Nephron (organoid): ENCODE results near the gene SMCO2.

Experiments
- H3K27ac Mint-ChIP-seq, 3 experiments: 2 replicates each; pipeline ENCODE4 v1.8.0; 2020; ENCODE audit warnings: mixed read lengths in 3 of 3, mild to moderate bottlenecking in 2 of 3, moderate library complexity in 1 of 3
- H3K27me3 Mint-ChIP-seq: 2 replicates; pipeline ENCODE4 v1.8.0; 2021; ENCODE audit warnings: low read depth, mild to moderate bottlenecking, moderate library complexity, mixed read lengths
- H3K36me3 Mint-ChIP-seq: 2 replicates; pipeline ENCODE4 v1.8.0; 2020; ENCODE audit warnings: low read depth, mixed read lengths
- H3K4me1 Mint-ChIP-seq: 2 replicates; pipeline ENCODE4 v1.8.0; 2020; ENCODE audit warnings: mixed read lengths
- H3K4me3 Mint-ChIP-seq, 3 experiments: 2 replicates each; pipeline ENCODE4 v1.8.0; 2020; ENCODE audit warnings: mild to moderate bottlenecking in 3 of 3, mixed read lengths in 3 of 3, moderate library complexity in 2 of 3
- H3K9me3 Mint-ChIP-seq: 2 replicates; pipeline ENCODE4 v1.8.0; 2020; ENCODE audit warnings: mixed read lengths
- TF ChIP-seq, protein P1 (sequence below), 3 experiments: fragments of 200-600 bp; sonication (generic); IDR thresholded peaks; one replicate each; pipeline ENCODE4 v1.5.0; 2021; ENCODE audit warnings: antibody characterized with exemption in 3 of 3; ENCODE audit not compliant: unreplicated experiment in 3 of 3

The SMCO2 gene

DNA sequence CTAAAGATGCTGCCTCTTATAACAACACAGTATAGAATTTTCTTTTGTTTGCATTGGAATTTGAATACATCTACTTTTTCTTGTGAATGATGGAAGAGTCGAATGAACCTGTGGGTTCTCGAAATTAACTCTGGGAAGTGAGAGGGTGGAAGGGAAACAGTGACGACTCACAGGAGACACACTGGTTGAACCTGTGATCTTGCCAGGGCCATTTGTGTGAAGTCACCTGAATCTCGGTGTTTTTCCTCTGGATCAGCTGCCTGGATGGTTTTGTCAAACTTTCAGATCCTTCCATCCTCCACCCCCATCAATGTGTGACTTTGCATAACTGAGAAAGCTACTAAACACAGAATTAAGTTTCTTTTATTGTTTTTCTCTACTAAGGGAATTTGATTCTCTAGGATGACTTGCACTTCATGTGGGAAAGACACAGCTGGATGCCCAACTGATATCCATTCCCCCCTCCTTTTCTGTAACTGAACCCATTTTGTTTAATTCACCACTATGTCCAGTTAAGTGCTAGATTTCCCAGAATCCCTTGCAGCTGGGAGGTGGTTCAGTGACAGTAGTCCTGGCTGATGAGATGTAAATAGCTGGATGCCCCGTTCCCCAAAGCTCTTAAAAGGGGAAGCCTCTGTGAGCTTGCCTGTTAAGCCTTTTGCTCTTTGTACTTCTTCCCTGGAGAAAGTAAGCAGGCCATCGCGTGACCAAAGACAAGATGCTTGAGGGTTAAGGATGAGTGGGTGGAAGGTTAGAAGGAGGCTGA, 83.8 kb downstream of the SMCO2 start:
- peaks cover 51% of the 10 kb centered on the region for H3K4me1 Mint-ChIP-seq
- H3K27me3 Mint-ChIP-seq, result no peaks in the 10 kb centered on the region
- H3K27ac Mint-ChIP-seq, result peak overlapping the region in 1 of 3 experiments; percentile 57
- no peak overlapping the region for H3K4me3 Mint-ChIP-seq
- H3K9me3 Mint-ChIP-seq, result peaks cover 2% of the 10 kb centered on the region
- TF ChIP-seq, protein P1, sequence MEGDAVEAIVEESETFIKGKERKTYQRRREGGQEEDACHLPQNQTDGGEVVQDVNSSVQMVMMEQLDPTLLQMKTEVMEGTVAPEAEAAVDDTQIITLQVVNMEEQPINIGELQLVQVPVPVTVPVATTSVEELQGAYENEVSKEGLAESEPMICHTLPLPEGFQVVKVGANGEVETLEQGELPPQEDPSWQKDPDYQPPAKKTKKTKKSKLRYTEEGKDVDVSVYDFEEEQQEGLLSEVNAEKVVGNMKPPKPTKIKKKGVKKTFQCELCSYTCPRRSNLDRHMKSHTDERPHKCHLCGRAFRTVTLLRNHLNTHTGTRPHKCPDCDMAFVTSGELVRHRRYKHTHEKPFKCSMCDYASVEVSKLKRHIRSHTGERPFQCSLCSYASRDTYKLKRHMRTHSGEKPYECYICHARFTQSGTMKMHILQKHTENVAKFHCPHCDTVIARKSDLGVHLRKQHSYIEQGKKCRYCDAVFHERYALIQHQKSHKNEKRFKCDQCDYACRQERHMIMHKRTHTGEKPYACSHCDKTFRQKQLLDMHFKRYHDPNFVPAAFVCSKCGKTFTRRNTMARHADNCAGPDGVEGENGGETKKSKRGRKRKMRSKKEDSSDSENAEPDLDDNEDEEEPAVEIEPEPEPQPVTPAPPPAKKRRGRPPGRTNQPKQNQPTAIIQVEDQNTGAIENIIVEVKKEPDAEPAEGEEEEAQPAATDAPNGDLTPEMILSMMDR (IDR thresholded peaks at IDR 0.05; ENCODE audit: unreplicated experiment in 3 of 3), result no peak
- peaks cover 16% of the 10 kb centered on the region for H3K36me3 Mint-ChIP-seq

DNA sequence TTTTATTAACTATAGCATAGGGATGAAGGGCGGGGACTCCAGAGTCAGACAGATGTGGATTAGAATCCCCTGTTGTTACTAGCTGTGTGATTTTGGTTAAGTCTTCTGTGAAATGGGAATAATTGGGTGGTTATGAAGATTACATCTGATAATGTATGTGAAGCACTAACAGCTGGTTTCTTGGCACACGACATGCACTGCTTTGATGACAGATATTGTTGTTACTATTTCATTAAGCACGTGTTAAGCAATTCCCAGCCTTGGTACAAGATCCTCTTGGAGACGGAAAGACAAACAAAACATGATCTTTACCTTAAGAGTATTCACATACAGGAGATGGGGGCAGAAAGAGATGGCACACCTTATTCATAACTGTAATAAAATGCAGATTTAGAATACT, 85.4 kb downstream of the SMCO2 start:
- H3K4me3 Mint-ChIP-seq, result no peak overlapping the region

DNA sequence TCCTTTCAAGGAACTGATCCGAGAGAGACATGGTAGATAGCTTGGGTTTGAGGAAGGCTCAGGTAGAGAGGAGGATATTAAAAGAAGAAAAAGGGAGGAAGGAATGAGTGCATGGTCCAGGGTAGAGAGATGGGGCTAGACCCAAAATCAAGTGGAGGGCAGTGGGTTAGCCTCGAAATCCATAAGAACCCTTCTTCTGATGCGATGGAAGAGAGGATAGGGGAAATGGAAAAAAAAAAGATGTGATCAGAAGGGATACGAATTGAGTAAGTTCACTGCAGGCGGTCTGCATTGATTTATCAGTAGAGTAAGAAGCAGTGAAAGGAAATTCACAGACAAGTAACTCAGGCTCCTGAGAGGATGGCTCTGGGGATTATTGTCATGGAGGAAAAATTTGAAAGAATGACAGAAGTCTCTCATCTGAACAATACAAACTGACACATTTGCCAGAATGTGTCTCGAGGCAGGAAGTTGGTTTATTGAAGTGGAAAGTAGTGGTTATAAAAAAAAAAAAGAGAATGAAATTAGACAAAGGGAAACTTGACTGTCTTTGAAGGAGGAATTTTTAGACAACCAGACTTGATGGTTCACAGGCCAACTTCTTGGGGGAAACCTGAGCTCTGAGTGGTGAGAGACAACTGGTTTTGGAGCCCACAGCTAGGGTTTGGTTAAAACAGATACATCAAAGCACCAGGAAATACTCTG, 87.7 kb downstream of the SMCO2 start:
- Mint-ChIP-seq H3K27me3 (no peaks in the 10 kb centered on the region), H3K4me1 (peaks cover 47% of the 10 kb centered on the region), H3K27ac (peak overlapping the region in 2 of 3 experiments; percentile 8 to 19), H3K4me3 (no peak overlapping the region), H3K9me3 (peaks cover 2% of the 10 kb centered on the region), H3K36me3 (peaks cover 36% of the 10 kb centered on the region)
- TF ChIP-seq, protein P1 (IDR thresholded peaks at IDR 0.05; ENCODE audit: unreplicated experiment in 3 of 3), result no peak

More for the DNA sequence above, 85.4 kb downstream of the SMCO2 start:
- H3K9me3 Mint-ChIP-seq, result peaks cover 2% of the 10 kb centered on the region
- H3K27me3 Mint-ChIP-seq, result no peaks in the 10 kb centered on the region
- TF ChIP-seq, protein P1 (IDR thresholded peaks at IDR 0.05; ENCODE audit: unreplicated experiment in 3 of 3), result no peak
- peaks cover 30% of the 10 kb centered on the region for H3K36me3 Mint-ChIP-seq
- peaks cover 46% of the 10 kb centered on the region for H3K4me1 Mint-ChIP-seq
- H3K27ac Mint-ChIP-seq, result no peak overlapping the region

DNA sequence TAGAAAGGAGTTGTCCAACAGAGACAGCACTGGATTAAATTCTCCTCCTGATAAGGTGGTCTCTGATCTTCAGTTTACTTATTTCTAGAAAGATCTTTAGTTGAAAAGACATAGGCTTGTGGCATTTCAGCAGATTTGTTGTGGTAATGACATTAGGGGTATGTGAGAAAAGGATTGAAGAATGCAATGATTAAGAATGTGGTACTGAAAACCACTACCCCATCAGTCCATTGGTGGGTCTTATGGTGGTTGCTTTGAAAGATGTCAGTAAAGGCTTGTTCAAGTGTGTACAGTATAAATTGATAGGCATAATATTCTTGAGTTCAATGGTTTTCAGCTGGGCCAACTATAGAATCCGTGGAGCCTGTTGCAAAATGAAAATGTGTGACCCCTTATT, 88.2 kb downstream of the SMCO2 start:
- peaks cover 49% of the 10 kb centered on the region for H3K4me1 Mint-ChIP-seq
- TF ChIP-seq, protein P1 (IDR thresholded peaks at IDR 0.05; ENCODE audit: unreplicated experiment in 3 of 3), result no peak

DNA sequence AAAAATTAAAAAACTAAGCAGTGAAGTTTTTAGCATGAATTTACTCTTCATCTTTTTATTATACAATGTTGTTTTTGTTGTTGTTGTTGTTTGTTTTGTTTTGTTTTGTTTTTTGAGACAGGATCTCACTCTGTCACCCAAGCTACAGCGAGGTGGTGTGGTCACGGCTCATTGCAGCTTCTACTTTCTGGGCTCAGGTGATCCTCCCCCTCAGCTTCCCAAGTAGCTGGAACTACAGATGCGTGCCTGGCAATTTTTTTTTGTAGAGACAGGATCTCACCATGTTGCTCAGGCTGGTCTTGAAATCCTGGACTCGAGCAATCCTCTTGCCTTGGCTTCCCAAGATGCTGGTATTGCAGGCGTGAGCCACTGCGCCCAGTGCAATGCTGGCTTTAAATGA, 88.8 kb downstream of the SMCO2 start:
- Mint-ChIP-seq H3K4me1 (peaks cover 43% of the 10 kb centered on the region), H3K9me3 (peaks cover 2% of the 10 kb centered on the region), H3K27ac (no peak overlapping the region), H3K27me3 (no peaks in the 10 kb centered on the region), H3K36me3 (peaks cover 36% of the 10 kb centered on the region), H3K4me3 (no peak overlapping the region)
- TF ChIP-seq, protein P1 (IDR thresholded peaks at IDR 0.05; ENCODE audit: unreplicated experiment in 3 of 3), result no peak

More for the DNA sequence above, 88.2 kb downstream of the SMCO2 start:
- H3K4me3 Mint-ChIP-seq, result no peak overlapping the region
- H3K36me3 Mint-ChIP-seq, result peaks cover 36% of the 10 kb centered on the region
- H3K27me3 Mint-ChIP-seq, result no peaks in the 10 kb centered on the region
- peak overlapping the region in 1 of 3 experiments; percentile 19 for H3K27ac Mint-ChIP-seq
- peaks cover 2% of the 10 kb centered on the region for H3K9me3 Mint-ChIP-seq
